Kasumi-1 (cell line): ENCODE data around the gene TMEM150B.

ENCODE experiments used
- DNase-seq, 2 experiments: peaks; one replicate each; lab custom pipeline; 2025; lab: John Stamatoyannopoulos, UW

TMEM150B gene

DNA sequence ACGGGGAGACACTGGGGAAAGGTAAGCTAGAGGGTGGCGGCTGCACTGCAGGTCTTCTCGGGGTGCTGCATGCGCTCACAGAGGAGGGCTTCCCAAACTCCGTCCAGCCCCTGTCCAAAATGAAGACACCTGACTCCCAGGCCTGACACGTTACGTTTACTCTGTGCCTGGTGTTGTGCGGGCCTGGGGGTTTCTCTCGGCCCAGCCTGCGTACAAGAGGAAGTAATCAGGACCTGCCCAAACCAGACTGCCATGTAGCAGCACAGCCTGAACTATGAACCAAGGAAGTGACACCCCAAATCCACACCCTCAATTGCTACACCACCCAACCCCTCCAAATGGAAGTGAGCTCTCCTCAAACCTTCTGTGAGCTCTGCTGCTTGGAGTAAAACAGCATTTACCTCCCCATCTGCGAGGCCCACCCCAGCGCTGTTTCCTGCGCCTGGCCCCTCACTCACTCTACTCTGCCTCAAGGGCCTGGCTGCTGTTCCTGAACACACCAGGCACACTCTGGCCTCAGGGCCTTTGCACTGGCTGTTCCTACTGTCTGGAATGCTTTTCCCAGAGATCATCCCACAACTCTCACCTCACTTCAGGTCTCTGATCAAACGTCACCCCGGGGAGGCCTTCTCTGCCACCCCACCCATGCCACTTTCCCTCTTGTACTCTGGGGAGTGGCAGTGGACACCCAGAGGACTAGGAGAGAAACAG lies 48.3 kb downstream of the TMEM150B start:
- no peak for DNase-seq

DNA sequence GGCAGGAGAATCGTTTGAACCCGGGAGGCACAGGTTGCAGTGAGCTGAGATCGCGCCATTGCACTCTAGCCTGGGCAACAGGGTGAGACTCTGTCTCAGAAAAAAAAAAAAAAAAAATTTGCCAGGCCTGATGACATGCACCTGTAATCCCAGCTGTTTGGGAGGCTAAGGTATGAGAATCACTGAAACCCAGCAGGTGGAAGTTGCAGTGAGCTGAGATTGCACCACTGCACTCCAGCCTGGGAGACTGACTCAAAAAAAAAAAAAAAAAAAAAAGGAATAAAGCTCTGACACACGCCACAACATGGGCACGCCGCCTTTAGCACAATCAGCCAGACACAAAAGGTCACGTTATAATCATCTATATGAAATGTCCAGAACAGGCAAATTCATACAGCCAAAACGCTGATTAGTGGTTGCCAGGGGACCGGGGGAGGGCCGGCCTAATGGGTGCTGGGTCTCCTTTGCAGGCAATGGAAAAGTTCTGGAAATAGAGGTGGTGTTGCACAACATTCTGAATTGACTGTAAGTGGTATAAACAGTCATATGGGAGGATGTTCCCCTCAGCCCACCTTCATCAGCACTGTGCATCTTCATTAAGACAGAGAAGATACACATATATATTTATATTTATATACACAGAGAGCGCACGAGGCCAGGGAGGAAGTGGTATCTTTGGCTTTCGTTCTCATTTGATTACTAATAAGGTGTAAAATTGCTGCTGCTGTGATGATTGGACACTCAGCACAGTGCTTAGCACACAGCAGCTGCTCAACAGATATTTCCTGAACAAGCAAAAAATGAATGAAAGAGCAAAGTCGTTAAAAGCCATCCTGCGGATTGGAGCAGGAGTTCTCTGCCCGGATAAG lies 49.1 kb downstream of the TMEM150B start:
- DNase-seq, result no peak

DNA sequence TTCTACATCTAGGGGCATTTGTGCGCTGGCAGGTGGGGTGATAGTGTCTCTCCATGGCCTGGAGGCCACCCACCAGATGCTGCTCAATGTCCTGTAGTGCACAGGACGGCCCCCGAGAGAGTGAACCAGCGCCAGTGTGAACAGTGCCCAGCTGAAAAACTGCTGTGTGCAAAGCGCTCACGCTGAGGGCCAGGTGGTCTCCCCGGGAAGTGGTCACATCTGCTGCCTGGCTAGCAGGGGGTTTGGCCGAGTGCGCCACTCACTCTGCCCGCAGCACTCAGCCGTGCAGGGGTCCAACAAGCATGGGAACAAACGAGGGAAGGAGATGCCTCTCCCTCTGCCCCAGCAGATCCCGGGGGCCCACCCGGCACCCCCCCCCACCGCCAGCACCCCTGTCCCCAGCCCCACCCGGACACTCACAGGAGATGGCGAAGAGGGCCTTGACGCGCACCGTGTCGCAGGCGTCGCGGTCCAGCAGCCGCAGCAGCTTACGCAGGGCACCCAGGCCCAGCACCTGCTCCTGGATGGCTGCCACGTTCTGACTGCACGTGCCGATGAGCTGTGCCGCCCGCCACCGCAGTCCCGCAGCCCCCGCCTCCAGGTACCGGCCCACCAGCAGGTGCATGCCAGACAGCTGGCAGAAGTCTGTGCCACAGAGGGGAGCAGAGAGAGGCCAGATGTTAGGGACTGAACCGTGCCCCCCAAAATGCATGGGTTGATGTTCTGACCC lies 51.0 kb downstream of the TMEM150B start:
- DNase-seq, result no peak

DNA sequence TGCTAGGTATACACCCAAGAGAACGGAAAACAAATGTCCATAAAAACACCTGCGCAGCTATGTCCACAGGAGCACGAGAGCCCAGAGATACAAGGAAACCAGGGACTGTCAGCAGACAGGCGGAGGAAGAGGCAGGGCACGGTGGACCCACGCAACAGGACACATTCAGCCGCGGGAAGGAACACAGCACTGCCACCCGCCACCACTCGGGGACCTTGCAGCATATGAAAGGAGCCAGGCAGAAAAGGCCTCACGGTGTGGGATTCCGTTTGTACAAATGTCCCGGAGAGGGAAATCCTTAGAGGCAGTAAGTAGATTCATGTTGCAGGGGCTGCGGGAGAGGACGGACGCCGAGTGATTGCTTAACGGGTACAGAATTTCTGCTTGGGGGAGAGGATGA lies 53.0 kb downstream of the TMEM150B start:
- DNase-seq, result no peak

DNA sequence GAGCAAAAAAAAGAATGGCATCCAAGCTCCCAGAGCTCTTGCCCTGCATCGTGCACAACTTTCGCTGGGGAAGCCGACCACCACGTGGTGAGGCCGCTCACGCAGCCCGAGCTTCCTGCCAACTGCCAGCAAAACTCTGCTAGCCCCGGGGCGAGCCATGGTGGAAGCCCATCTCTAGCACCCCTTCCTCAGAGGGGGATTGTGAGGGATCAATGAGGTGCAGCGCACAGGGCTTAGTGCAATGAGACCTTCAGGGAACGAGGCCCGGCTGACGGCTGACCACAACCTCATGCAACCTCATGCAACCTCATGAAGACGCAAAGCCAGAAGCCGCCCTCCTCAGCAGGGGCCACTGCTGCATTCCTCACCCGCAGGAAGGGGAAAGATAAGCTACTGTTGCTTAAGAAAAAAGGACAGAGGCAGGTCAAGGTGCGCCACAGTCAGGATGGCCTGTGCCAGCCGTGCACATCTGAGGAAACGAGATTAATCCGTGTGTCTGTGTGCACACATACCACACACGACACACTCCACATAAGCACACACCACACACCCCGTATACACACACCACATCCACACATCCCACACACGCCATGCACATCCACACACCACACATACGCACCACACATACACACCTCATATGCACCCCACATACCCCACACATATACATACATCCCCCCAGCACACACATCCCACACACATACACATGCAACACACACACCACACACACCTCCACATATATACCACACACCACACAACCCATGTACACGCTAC lies 54.8 kb downstream of the TMEM150B start:
- DNase-seq, result no peak

DNA sequence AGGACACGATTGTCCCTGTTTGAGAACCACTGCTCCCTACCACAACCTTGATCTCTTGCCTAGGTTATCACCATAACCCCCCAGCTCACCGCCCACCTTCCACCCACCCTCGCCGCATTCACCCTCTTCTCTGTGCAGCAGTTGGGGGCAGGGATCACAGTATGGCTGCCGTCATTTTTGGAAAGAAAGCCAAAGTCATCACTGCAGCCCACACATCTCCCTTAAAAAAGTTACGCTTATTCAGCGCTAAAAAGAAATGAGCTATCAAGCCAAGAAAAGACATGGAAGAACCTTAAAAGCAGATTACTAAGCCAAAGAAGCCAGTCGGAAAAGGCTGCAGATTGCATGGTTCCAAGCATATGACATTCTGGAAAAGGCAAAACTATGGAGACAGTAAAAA lies 55.8 kb downstream of the TMEM150B start:
- no peak for DNase-seq

DNA sequence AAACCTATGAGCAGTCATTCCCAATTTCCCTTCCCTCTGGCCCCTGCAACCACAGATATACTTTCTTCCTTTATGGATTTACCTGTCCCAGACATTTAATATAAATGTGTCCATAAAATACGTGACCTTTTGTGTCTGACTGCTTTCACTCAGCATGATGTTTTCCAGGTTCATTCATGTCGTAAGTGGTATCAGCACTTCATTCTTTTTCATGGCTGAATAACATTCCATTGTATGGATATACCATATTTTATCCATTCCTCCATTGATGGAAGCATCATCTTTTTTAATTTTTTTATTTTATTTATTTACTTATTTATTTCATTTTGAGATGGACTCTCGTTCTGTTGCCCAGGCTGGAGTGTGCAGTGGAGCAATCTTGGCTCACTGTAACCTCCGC lies 58.3 kb downstream of the TMEM150B start:
- DNase-seq, result no peak

DNA sequence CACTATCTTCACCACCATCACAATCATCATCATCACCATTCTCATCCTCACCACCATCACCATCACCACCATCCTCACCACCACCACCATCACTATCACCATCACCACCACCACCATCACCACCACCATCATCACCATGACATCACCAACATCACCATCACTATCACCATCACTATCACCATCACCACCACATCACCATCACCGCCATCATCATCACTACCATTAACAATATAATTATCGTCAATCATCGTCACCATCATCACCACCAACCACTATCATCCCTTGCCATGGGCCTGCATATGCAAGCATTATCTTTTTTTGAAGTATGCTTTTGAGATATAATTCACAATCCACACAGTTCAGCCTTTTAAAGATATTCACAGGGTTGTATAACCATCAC lies 58.7 kb downstream of the TMEM150B start:
- DNase-seq, result no peak

DNA sequence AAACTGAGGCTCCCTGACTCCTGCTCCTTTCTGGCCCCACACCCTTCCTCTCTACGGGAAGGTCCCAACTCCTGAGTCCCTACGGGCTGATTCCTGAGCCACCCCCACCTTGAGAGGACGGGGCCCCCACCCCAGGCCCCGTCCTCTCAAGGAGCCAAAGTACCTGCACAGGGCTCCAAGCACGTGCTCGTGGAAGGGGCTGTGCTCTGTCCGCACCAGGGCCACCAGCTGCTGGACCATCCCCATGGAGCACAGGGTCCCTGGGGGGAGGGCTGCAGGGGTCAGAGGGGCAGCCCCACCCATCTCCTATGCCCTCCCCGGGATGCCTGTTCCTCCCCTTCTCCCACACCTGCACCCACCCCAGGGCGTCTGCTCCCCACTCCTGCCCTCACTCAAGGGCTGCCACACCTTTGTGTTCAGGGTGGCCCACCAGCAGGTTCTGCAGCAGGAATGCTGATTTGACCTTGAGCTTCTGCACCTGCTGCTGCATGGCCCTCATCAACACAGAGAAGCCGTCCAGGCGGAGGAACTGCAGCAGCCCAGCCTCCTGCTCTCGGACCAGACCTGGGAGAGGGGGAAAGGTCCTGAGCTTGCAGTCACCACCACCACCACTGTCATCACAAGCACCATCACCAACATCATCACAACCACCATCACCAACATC lies 59.3 kb downstream of the TMEM150B start:
- no peak for DNase-seq

DNA sequence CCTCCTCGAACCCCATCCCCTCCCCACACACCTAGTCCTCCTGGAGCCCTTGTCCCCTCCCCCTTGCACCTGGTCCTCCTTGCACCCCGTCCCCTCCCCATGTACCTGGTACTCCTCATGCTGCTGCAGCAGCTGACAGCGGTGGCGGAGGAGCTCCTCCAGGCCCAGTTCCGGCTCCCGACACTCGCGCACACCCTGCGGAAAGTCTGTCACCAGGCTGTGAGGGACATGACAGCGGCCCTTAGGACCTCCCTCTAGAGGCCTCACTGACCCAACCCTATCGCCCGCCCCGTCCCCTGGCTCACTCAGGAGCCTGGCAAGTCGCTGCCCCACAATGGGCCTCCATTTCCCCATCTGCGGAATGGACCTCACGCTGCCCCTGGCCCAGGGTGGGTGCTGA lies 60.0 kb downstream of the TMEM150B start:
- DNase-seq, result no peak

DNA sequence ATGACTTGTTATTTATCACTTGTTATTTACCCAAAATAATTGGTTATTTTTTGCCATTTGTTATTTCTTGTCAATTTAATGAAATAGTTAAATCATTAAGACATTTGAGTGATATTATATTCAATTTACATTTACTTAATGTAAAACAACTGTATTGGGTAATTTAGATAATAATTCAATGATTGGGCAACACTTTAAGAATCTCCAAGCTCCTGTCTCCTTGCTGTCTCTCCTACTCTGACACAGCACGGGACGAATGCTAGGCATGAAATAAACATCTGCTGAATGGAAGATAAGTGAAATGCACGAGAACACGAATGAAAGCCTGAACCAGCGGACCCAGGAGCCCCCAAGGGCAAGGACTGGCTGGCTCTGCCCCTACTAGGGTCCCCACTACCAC lies 60.6 kb downstream of the TMEM150B start:
- no peak for DNase-seq
